NCI-H187 (cell line): ENCODE results near the gene NACC1.
A peak's percentile ranks its signal among the peaks of the same experiment; 100 is the strongest.

Experiments used
- DNase-seq, 2 experiments: peaks; one replicate each; lab custom pipeline; 2025; lab: John Stamatoyannopoulos, UW

The NACC1 gene

GRCh38 chr19:13087795-13088537, 30.1 kb upstream of the NACC1 start:
- DNase-seq = no peak

- no peak for DNase-seq
Measured at GRCh38 chr19:13089139-13089856, 28.8 kb upstream of the NACC1 start.

DNA sequence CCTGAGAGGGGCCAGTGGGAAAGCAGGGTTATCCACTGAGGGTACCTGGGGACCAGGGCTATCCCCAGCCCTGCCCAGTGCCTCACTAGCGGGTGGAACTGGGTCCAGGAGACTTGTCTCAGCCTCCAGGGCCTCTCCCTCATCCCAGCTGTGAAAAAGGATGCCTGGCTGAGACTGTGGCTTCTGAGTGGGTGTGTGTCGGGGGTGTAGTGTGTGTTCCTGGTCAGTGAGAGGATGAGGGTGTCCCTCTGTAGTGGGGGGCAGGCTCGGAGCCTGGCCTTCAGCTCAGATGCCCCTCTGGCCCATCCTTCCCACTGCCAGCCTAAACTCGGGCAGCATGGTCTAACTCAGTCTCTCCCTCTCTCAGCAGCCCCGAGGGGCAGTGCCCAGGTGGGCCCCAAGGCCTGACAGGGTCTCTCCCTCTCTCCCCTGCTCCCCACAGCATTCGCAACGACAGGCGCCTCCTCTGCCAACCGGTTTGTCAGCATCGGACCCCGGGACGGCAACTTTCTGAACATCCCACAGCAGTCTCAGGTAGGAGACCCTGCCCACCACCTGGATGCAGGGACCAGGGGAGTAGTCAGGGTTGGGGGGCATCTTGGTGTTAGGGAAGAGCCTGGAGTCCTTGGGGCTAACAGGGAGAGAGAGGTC, 28.1 kb upstream of the NACC1 start:
- DNase-seq = no peak

DNA sequence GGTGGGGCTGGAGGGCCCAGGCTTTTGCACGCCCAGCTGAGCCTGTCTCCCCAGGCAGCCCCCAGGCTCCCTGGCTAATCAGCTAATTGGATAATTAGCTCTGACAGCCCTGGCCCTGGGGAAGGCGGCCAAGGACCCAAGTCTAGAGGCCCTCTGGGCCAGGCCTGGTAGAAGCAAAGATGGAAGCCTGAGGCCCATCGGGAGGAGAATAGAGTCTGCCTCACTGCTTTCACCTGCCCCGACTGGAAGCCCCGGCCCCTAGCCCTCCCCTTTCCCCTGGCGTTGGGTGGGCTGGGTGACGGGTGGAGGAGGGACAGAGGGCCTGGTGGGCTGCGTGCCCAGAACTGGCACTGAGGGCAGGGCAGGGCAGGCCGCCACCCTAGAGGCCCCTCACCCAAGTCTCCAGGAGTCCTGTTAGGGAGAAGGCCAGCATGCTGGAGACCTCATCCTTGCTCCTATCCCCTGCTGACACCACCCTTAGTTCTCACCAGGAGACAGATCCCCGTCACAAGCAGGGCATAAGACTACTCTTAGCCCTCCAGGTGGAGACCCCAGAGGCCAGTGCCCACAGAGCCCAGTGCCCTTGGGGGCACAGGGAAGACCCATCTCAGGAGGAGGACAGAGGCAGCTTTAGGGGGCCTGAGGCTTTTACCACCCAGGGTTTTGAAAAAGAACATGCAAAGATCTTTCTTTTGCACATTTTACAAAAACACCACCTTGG, 27.4 kb upstream of the NACC1 start:
- no peak for DNase-seq

DNA sequence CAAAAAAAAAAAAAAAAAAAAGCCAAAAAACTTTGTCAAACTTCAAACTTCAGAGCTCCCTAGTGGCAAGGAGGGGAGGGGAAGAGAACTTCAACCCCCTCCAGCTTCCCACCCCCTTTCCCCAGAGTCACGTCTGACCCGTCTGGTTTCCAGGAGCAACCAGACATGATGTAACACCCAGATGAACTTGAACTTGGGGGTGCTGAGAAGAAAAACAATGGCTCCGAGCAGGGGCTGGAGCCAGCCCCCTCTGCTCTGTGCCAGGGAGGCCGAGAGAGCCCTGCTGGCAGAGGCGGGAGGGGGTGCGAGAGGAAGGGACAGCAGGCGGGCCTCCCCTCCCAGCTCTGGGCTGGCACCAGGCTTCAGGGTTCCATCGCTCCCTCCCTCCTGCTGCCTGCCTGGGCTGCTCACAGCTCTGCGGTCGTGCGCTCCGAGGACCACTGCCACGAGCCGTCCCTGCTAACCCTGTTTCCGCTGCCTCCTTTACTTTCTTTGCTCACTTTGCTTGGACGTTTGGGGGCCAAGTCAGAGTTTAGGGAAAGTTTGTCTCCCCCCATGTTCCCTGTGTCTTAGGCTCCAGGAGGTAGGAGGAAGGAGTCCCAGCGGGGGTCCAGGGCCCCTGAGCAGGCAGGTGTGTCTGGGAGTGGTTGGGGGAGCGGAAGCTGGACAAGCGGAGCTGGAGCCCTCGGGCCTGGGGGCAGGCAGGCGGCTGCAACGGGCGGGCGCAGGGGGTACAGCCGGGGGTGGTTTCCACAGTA, 26.5 kb upstream of the NACC1 start:
- DNase-seq = no peak

- no peak for DNase-seq
Measured at GRCh38 chr19:13092158-13092543, 25.9 kb upstream of the NACC1 start.

DNA sequence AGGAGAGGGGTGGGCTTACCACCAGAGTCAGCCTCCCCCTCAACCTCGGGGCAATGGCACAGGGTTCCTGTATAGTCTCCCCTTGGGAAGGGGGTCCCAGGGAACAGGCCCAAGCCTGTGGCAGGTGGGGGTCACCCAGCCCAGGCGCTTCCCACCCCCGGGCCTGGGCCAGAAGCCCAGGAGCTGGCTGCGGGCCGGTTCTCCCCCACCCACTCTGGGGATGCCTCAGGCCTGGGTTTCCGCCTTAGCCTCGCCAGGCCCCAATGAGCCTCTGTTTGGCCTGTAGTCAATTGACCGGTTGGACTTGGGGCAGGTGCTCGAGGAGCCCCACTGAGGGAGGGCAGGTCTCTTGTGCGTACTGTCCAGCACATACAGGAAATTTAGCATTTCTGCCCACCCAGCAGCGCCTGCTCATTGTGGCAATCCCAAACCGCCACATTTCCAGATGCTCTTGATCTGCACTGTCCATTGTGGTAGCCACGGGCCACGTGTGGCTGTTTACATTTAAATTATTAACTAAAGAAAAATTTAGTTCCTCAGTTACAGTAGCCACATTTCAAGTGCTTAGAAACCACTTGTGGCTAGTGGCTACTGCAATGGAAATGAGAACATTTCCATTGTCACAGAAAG, 25.3 kb upstream of the NACC1 start:
- no peak for DNase-seq

DNA sequence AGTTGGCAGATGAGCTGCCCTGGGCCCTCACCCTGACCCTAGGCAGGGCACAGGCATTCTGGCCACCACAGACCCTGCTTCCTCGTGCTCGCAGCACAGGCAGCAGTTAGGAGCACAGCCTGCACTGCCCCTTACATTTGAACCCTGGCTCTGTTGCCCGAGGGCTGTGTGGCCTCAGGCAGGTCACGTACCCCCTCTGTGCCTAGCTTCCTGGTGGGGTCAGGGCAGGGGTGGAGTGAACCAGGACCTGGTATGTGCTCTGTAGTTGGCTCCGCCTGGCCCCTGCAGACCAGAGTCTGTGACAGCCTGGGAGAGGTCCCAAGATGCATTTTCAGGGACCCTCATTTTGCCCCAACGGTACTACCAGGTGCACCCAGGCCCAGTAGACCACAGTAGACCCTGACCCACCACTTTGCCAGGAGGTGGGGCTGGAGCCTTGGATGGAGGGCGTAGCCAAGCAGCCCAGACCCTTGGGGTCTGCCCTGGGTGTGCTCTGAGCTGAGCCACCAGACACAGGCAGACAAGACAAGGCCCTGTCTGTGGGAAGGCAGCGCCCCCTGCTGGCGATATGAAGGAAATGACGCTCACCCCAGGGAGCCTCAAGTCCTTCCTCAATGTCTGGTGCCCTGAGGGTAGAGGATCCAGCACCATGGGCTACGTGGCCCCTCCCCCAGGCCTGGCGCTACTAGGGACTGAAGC, 24.5 kb upstream of the NACC1 start:
- peak; percentile 1 to 29 for DNase-seq

DNA sequence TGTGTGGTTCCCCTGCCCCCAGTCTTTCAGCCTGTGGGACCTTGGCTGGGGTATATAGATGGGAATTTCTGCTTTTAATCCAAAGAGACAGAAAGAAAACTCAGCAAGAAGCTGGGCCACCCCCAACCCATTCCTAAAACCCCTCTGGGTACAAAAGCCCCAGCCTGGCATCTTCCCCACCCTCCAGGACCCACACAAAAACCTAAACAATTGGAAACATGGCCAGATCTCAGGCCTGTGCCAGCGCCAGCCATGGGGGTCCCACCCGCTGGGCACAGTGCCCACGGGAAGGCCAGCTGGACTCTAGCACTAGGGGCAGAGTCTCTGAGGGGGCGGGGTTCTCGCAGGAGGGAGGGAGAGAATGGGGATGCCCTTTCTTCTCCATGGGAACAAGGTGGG, 24.0 kb upstream of the NACC1 start:
- no peak for DNase-seq

- DNase-seq = no peak
Measured at GRCh38 chr19:13094771-13095392, 23.2 kb upstream of the NACC1 start.

DNA sequence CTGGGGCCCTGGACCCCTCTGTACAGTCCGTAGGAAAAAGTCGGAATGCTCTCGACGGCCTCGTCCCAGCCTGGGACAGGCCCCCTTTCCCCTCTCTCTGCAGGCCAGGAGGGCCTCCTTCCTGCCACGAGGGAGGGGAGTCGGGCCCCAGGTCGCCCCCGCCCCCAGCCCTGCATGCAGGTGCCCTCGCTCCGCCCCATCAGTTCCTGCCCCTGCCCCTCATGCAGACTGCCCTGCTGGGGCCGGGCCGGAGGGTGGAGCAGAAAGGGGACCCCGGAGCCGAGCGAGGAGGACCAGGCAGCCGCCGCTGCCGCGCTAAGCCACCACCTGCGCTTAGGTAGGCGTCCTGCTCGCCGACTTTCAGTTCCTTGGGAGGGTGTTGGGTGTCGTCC, 22.7 kb upstream of the NACC1 start:
- no peak for DNase-seq

DNA sequence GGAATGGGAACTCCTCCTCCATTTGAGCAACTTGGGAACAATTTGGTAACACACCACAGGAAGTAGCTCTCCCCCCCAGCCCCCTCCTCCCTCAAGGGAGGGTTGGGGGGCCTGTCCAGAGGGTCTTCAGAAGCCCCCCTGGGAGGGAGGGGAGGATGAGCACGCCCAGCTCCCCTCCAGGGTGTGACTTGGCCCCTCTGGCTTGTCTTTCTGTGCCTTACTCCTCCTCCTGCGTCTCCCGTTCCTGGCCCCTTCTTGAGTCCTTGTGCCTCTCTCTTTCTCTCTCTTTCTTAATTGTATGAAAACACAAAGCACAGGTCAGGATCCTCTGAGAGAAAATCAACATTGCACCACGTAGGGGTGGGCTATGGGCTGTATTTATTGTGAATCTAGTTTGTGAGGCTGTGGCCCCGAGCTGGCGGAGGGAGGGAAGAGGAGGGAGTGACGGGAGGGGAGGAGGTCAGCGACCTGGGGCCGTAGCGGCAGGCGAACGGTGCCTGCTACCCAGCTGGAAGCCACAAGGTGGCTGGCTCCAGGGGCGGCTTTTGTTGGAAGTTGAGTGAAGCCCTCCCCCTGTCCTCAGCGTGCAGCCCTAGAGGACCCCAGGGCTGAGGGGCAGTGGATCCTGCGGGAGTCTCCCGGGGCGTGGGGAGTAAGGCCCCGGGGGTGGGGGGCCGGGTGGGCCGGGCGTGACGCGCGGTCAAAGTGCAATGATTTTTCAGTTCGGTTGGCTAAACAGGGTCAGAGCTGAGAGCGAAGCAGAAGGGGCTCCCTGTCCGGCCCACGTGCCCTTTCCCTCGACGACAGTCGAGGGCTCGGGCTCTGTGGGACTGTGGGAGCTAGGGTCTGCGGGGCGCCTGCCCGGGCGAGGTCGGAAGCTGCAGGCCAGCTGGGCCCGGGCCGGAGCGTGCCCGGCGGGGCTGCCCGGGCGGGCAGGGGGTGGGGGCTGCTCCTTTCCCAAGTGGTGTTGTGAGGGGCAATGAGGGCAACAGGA, 21.8 kb upstream of the NACC1 start:
- no peak for DNase-seq

DNA sequence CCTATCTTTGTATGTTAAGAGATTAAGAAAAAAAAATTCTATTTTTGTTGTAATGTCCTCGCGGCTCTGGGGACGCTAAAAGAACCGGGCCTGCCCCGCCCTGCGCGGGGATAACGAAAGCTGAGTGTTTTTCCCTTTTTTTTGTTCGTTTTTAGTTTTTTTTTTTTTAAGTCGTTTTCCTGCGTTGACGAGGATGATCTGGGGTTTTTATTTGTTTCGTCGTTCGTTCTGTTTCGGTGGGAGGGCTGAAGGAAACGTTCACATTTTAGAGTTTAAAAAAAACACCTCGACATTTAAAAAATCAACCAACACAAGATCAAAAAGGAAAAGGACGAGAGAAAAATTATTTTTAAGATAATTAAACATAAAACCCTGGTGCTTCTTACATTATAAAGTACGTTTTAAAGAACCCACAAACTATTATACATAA, 21.0 kb upstream of the NACC1 start:
- no peak for DNase-seq

DNA sequence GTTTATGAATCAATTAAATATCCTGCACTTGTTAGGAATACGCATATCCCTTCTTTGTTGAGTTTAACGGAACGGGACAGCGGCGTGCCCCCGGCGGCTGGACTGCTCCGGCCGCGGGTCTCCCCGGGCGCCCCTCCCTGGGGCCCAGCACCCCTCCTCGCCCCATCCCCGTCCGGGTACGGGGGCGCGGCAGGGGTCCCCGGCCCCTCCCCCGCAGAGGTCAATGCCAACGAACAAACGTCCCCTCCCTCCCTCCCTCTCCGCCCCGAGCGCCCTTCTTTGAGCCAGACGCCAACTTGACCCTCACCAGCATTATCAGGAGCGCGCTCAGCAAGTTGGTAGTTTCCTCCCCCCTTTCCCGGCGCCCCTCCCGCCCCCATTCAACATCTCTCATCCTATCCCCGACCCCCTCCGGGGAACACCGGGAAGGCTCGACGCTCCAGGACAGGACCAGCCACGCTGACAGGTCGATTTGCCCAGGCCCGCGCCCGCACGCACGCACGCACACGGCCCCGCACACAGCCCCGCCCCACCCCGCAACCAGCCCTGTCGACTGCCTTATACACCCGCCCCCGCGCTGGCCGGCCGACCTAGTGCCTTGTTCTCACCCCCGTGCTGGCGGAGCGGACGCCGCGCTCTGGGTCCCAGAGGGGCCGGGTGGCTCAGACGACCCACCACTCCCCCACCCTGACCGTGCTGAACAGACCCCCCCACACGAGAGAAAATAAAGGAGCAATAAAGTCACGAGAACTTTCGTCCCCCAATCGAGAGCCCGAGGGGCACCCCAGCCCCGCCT, 20.4 kb upstream of the NACC1 start:
- no peak for DNase-seq

DNA sequence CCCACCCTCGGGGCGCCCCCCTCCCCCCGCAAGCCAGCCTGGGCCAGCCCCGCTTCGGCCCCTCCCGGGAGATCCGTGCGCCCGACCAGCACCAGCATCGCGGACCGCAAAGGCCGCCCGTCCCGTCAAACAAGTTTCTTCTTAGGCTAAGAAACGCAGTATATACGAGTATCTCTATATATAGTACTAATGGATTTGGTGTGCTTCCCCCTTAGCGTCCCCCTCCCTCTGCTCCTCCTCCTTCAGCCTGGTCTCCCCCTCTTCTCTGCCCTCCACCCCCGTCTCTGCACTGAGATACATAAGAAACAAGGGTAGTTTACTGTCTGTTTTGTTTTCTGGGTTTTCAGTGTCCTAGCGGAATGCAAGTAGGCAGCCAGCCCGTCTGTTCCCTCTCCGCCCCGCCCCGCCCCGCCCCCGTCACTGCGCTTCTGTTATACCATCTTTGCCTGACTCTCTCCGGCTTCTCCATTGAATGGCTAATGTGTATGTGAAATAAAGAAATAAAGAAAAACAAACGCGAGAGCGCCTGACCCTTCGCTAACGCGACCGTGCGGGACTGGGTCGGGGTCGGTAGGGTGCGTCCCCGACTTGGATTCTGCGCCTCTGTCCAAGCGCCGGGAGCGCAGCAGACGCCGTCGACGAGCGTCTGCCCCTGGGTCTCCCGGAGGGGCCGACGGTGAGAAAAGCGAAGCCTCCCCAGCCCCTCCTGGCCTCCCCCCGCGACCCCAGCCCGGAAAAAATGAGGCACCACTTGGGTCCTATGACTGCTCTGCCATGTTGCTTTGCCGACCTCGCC, 19.6 kb upstream of the NACC1 start:
- no peak for DNase-seq

GRCh38 chr19:13099073-13099999, 18.7 kb upstream of the NACC1 start:
- DNase-seq = no peak
